KOPT-K1 (cell line): ENCODE measurements around the gene MCTP1.

Source experiments
- H3K27ac ChIP-seq: fragments of 200-600 bp; sonication (generic); 2 replicates; pipeline ENCODE4 v1.5.1; 2016; ENCODE audit warnings: antibody characterized with exemption, mild to moderate bottlenecking, low read depth, low read length; ENCODE audit not compliant: poor library complexity, severe bottlenecking
- H3K36me3 ChIP-seq: fragments of 200-600 bp; sonication (generic); 2 replicates; pipeline ENCODE4 v1.5.1; 2017; ENCODE audit warnings: antibody characterized with exemption, mild to moderate bottlenecking, low read length, moderate library complexity; ENCODE audit not compliant: insufficient read depth
- H3K9me3 ChIP-seq: fragments of 200-600 bp; sonication (generic); 2 replicates; pipeline ENCODE4 v1.5.1; 2017; ENCODE audit warnings: antibody characterized with exemption, low read length, mild to moderate bottlenecking; ENCODE audit not compliant: insufficient read depth, poor library complexity, severe bottlenecking

Gene MCTP1

GRCh38 chr5:95272316-95272929 lies 12.5 kb downstream of the MCTP1 start:
- no peaks in the 10 kb centered on the region for H3K9me3 ChIP-seq
- H3K36me3 ChIP-seq = no peaks in the 10 kb centered on the region
- H3K27ac ChIP-seq = no peak overlapping the region

GRCh38 chr5:95262933-95263660 lies 21.8 kb downstream of the MCTP1 start:
- Histone ChIP-seq H3K9me3 (no peaks in the 10 kb centered on the region), H3K36me3 (no peaks in the 10 kb centered on the region), H3K27ac (no peak overlapping the region)

- Histone ChIP-seq H3K9me3 (no peaks in the 10 kb centered on the region), H3K36me3 (no peaks in the 10 kb centered on the region), H3K27ac (no peak overlapping the region)
Observed at GRCh38 chr5:95261437-95262175, 23.3 kb downstream of the MCTP1 start.

GRCh38 chr5:95256991-95257390 lies 27.9 kb downstream of the MCTP1 start:
- no peaks in the 10 kb centered on the region for H3K36me3 ChIP-seq
- no peaks in the 10 kb centered on the region for H3K9me3 ChIP-seq
- no peak overlapping the region for H3K27ac ChIP-seq

- Histone ChIP-seq H3K9me3 (no peaks in the 10 kb centered on the region), H3K27ac (no peak overlapping the region), H3K36me3 (no peaks in the 10 kb centered on the region)
Observed at GRCh38 chr5:95256446-95256845, 28.4 kb downstream of the MCTP1 start.

GRCh38 chr5:95252801-95253200 lies 32.1 kb downstream of the MCTP1 start:
- Histone ChIP-seq H3K36me3 (no peaks in the 10 kb centered on the region), H3K9me3 (no peaks in the 10 kb centered on the region), H3K27ac (no peak overlapping the region)

GRCh38 chr5:95251185-95251584 lies 33.7 kb downstream of the MCTP1 start:
- Histone ChIP-seq H3K9me3 (no peaks in the 10 kb centered on the region), H3K27ac (no peak overlapping the region)

GRCh38 chr5:95244479-95244878 lies 40.4 kb downstream of the MCTP1 start:
- Histone ChIP-seq H3K27ac (no peak overlapping the region), H3K36me3 (no peaks in the 10 kb centered on the region), H3K9me3 (no peaks in the 10 kb centered on the region)

More at GRCh38 chr5:95251185-95251584, 33.7 kb downstream of the MCTP1 start:
- H3K36me3 ChIP-seq = no peaks in the 10 kb centered on the region

- Histone ChIP-seq H3K27ac (no peak overlapping the region), H3K9me3 (no peaks in the 10 kb centered on the region), H3K36me3 (no peaks in the 10 kb centered on the region)
Observed at GRCh38 chr5:95241635-95242034, 43.3 kb downstream of the MCTP1 start.

- Histone ChIP-seq H3K36me3 (no peaks in the 10 kb centered on the region), H3K9me3 (no peaks in the 10 kb centered on the region), H3K27ac (no peak overlapping the region)
Observed at GRCh38 chr5:95241161-95241560, 43.7 kb downstream of the MCTP1 start.

GRCh38 chr5:95238560-95239325 lies 46.2 kb downstream of the MCTP1 start:
- Histone ChIP-seq H3K27ac (no peak overlapping the region), H3K9me3 (no peaks in the 10 kb centered on the region), H3K36me3 (no peaks in the 10 kb centered on the region)

GRCh38 chr5:95237324-95237723 lies 47.6 kb downstream of the MCTP1 start:
- no peak overlapping the region for H3K27ac ChIP-seq
- H3K36me3 ChIP-seq = no peaks in the 10 kb centered on the region
- no peaks in the 10 kb centered on the region for H3K9me3 ChIP-seq

GRCh38 chr5:95235439-95235982 lies 49.4 kb downstream of the MCTP1 start:
- Histone ChIP-seq H3K27ac (no peak overlapping the region), H3K36me3 (no peaks in the 10 kb centered on the region), H3K9me3 (no peaks in the 10 kb centered on the region)

GRCh38 chr5:95229646-95230045 lies 55.2 kb downstream of the MCTP1 start:
- Histone ChIP-seq H3K27ac (no peak overlapping the region), H3K9me3 (no peaks in the 10 kb centered on the region), H3K36me3 (no peaks in the 10 kb centered on the region)
